Keratinocyte (primary cell): ENCODE data around the gene ID3.

Experiments
- CTCF ChIP-seq, 3 experiments: IDR thresholded peaks in 1 of 3; conservative IDR thresholded peaks in 1 of 3; optimal IDR thresholded peaks in 1 of 3; 2 replicates in 2 of 3; 3 replicates in 1 of 3; pipeline versions ENCODE3 to v1.5.1; 2011; ENCODE audit warnings: low read length in 3 of 3, mild to moderate bottlenecking in 3 of 3, moderate library complexity in 2 of 3, control low read depth in 1 of 3, inconsistent platforms in 1 of 3; ENCODE audit not compliant: insufficient read depth in 2 of 3; ENCODE audit errors: extremely low read depth in 1 of 3
- EZH2 ChIP-seq: IDR thresholded peaks from one replicate; pipeline ENCODE4 v1.6.1; 2012; ENCODE audit warnings: inconsistent platforms, mild to moderate bottlenecking, low read length, moderate library complexity

- TF ChIP-seq CTCF (optimal IDR thresholded peaks at IDR 0.05 in 1 of 3, IDR thresholded peaks at IDR 0.05 in 1 of 3, conservative IDR thresholded peaks at IDR 0.05 in 1 of 3; ENCODE audit: extremely low read depth in 1 of 3, insufficient read depth in 2 of 3, low read length in 3 of 3) (no peak), EZH2 (no peak)
These were observed 26.2 kb upstream of the ID3 start for GRCh38 chr1:23585321-23586022.
